Fibroblast of upper back skin (primary cell): ENCODE measurements around the gene SRPRA.

Experiments
- DNase-seq: peaks from one replicate; pipeline ENCODE4 v3.0.0-alpha.2; 2013

The SRPRA gene

GRCh38 chr11:126229858-126230540 lies 38.7 kb downstream of the SRPRA start:
- DNase-seq: peak; percentile 60

GRCh38 chr11:126226334-126227084 lies 42.2 kb downstream of the SRPRA start:
- no peak for DNase-seq

DNA sequence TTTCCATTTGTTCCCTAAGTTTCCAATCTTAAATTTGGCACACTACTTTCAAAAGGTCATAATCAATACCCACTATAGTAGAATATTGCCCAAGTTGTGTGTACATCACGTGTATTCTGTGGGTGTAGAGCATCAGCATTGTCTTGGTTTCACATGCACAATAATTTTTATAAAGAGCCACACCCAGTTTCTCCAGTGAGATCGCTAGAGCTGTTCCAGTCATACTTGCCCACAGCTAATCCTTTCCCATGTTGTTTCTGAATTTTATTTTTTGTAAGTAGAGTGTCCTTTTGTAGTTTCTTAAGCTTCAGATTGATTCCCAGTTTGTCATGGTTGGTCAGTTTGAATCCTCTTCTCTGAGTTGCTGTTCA lies 43.4 kb downstream of the SRPRA start:
- DNase-seq: no peak

DNA sequence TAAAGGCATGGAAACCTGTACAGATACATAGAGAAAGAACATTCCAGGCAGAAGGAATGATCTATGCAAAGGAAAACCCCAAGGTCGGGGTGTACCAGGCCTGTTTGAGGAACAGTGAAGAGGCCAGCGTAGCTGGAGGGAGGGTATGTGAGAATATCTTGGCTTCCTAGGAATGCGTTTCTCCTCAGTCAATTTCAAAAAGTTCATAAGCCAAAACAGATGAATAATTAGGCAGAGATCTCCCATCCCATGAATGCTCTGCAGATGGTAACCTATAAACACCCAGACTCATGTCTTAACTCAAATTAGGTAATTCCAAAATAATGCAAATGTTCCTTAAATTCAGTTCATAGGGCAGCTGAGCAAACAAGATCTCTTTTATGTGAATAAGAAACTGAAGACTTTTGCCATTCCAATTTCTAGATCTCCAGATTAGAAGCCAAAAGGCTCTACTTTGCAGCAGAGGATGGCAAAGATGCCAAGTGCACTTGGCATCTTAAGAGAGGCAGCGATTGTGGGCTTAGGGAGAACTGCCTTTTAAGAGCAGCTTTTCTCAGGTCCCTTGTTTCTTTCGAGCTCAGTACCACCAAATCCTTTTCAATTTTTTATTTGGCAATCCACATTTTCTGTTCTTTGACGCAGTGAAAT lies 43.9 kb downstream of the SRPRA start:
- DNase-seq: no peak

- no peak for DNase-seq
Measured at GRCh38 chr11:126219547-126219946, 49.1 kb downstream of the SRPRA start.

DNA sequence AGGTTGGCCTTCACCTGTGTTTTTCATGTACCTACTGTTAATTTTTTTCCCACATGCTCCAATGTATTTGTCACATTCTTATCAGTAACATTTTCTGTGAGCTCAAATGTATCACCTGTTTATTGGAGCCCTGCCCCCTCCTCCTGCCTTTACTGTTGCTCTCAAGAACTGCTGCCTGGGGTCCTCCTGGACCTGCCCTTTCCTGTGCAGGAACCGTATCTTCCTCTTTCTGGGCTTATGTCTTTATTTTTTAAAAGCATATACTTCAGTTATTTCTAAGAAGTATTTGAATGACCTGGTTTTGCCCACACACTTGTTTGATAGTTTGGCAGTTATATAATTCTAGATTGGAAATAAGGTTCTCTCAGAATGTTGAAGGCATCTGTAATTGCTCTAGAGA lies 51.2 kb downstream of the SRPRA start:
- DNase-seq: no peak

GRCh38 chr11:126216526-126217305 lies 52.0 kb downstream of the SRPRA start:
- DNase-seq: no peak

- no peak for DNase-seq
Measured at GRCh38 chr11:126214841-126215240, 53.9 kb downstream of the SRPRA start.

DNA sequence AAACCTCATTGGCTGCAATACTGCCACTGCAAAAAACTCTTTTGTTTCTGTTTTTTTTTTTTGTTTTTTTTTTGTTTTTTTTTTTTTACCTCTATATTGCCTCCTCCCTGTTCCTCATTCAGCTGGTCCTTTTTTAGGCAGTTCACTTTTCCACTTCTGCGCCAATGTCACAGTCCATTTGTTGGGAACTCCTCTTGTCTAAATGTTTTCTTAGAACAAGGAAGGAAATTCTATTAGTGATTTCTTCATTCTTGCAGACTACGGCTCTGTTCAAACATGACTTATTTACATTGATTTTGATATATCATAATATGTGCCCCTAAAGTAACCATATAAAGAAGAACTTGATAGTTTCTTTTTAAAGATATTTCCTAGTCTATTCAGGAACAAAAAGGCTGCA lies 54.3 kb downstream of the SRPRA start:
- DNase-seq: no peak
